GM21737 (cell line): ENCODE data around the gene PLK5.
"Not testable (repeated sequence)": the region's sequence is repeated elsewhere in the genome, so short reads cannot be mapped to it uniquely, and the experiment has no call there.

ENCODE experiments used
- ATAC-seq: cut with Tn5 transposase; IDR thresholded peaks from one replicate; pipeline ENCODE4 v1.9.1; 2021; ENCODE audit warnings: mild to moderate bottlenecking, moderate library complexity; ENCODE audit not compliant: unreplicated experiment

The PLK5 gene

GRCh38 chr19:1491114-1491848 is 32.6 kb upstream of the PLK5 start, which contains the start of gene REEP6:
Gene REEP6, plus strand, starts transcription at chr19:1491181. Its CDS starts 89 bp downstream, at chr19:1491270.
- ATAC-seq: no peak

GRCh38 chr19:1491849-1492170 is 32.1 kb upstream of the PLK5 start:
- no peak for ATAC-seq

- ATAC-seq: no peak
These were observed 31.3 kb upstream of the PLK5 start for GRCh38 chr19:1492474-1493006.

GRCh38 chr19:1494115-1494815 is 29.6 kb upstream of the PLK5 start:
- ATAC-seq: no peak

- ATAC-seq: no peak
These were observed 28.7 kb upstream of the PLK5 start for GRCh38 chr19:1495051-1495798.

- ATAC-seq: no peak
These were observed 27.8 kb upstream of the PLK5 start for GRCh38 chr19:1495799-1496713.

GRCh38 chr19:1496714-1497577 is 26.9 kb upstream of the PLK5 start:
- no peak for ATAC-seq

GRCh38 chr19:1497578-1498235 is 26.2 kb upstream of the PLK5 start:
- no peak for ATAC-seq

GRCh38 chr19:1499231-1499630 is 24.6 kb upstream of the PLK5 start:
- ATAC-seq: not testable (repeated sequence)

- no peak for ATAC-seq
These were observed 22.7 kb upstream of the PLK5 start for GRCh38 chr19:1501200-1501595.

GRCh38 chr19:1502433-1503088 is 21.3 kb upstream of the PLK5 start:
- ATAC-seq: no peak

GRCh38 chr19:1503089-1503924 is 20.6 kb upstream of the PLK5 start:
- ATAC-seq: no peak

- ATAC-seq: no peak
These were observed 19.7 kb upstream of the PLK5 start for GRCh38 chr19:1503925-1504773.

- ATAC-seq: no peak
These were observed 18.9 kb upstream of the PLK5 start for GRCh38 chr19:1505012-1505411.

- no peak for ATAC-seq
These were observed 17.6 kb upstream of the PLK5 start for GRCh38 chr19:1505991-1506881.

- ATAC-seq: no peak
These were observed 16.7 kb upstream of the PLK5 start for GRCh38 chr19:1507192-1507660.
